Measurements from ENCODE around the gene FOXL3. TPM values are rescaled to one million over a fixed set of nuclear protein-coding genes. Genes with fewer than 3 reads are reported as not detected.
A peak's percentile ranks its signal among the peaks of the same experiment; 100 is the strongest.

The FOXL3 gene
- total and polyA plus RNA-seq, 11 donors: not detected

DNA sequence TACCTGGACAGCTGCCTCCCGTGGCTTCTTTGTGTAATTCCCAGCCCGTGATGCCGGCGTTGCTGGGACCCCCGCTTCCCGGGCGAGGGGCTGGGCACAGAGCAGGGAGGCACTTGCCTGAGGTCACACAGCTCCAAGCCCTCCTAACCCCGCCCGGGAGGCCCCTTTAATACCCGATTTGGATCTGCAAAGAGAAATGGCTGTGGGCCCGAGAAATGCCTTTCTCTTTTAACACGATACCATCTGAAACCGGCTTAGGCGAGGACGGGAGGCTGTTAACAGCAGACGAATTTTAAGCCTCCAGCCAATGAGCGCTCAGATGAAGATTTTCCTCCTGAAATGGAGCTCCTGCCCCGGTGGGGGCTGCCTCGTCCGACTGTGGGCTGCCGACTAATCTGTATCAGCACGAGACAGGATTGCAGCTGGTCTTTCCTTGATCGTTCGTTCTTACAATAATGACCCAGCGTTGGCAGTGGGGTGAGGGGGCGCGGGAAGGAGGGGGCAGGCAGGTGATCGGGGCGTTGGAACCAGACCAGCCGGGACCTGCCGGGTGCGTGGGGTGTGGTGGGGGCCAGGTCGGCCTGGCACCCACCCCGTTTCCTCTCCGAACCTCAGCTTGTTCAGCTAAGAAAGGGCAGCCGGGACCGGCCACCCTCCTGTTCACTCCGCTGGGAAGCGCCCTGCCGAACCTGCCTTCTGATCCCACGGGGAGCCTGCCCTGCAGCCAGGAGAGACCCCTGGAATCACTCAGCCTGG lies 36.2 kb upstream of the FOXL3 start:
- WGBS, 4 donors: 93 to 96% (median 94%) methylated on average over 31 to 41 of the region's 41 CpGs
- DNase-seq (peak in 1 of 5 donors; percentile 51), ATAC-seq (no peak)
- intact Hi-C loops (cut with DNase I): no loop called here
- H3K4me3 ChIP-seq: no peak overlapping the region
- H3K27ac ChIP-seq: no peak overlapping the region
- TF ChIP-seq POLR2A (IDR thresholded peaks at IDR 0.05) (no peak), CTCF (IDR thresholded peaks at IDR 0.05) (no peak)
- H3K9me3 ChIP-seq: no peaks in the 10 kb centered on the region
- no peaks in the 10 kb centered on the region for H3K4me1 ChIP-seq
- H3K36me3 ChIP-seq: peaks cover 0 to 81% (median 69%) of the 10 kb centered on the region in 9 donors
- H3K27me3 ChIP-seq: no peaks in the 10 kb centered on the region

- Histone ChIP-seq H3K4me1 (no peaks in the 10 kb centered on the region), H3K27me3 (no peaks in the 10 kb centered on the region), H3K36me3 (peaks cover 0 to 81% (median 67%) of the 10 kb centered on the region in 9 donors), H3K27ac (no peak overlapping the region), H3K4me3 (no peak overlapping the region), H3K9me3 (no peaks in the 10 kb centered on the region)
- ATAC-seq: no peak
- intact Hi-C loops (cut with DNase I): no loop called here
- TF ChIP-seq POLR2A (IDR thresholded peaks at IDR 0.05) (no peak), CTCF (IDR thresholded peaks at IDR 0.05) (no peak)
- DNase-seq: peak in 3 of 5 donors; percentile 5 to 25 (median 9)
- WGBS, 4 donors: 94 to 97% (median 96%) methylated on average over 31 of the region's 31 CpGs
These were observed 35.5 kb upstream of the FOXL3 start for GRCh38 chr7:254337-255037.

GRCh38 chr7:255038-255435 lies 34.9 kb upstream of the FOXL3 start:
- H3K27ac ChIP-seq: no peak overlapping the region
- TF ChIP-seq POLR2A (IDR thresholded peaks at IDR 0.05): no peak
- TF ChIP-seq CTCF (IDR thresholded peaks at IDR 0.05): no peak
- H3K36me3 ChIP-seq: peaks cover 0 to 81% (median 67%) of the 10 kb centered on the region in 9 donors
- DNase-seq (peak in 3 of 5 donors; percentile 5 to 30 (median 12)), ATAC-seq (no peak)
- H3K4me1 ChIP-seq: no peaks in the 10 kb centered on the region
- 92 to 97% (median 96%) methylated on average over 19 of the region's 19 CpGs for WGBS, 4 donors
- no peak overlapping the region for H3K4me3 ChIP-seq
- H3K9me3 ChIP-seq: no peaks in the 10 kb centered on the region
- no peaks in the 10 kb centered on the region for H3K27me3 ChIP-seq
- intact Hi-C loops (cut with DNase I): no loop called here

GRCh38 chr7:255721-256361 lies 34.1 kb upstream of the FOXL3 start:
- DNase-seq: peak in 3 of 5 donors; percentile 26 to 64 (median 28)
- 94 to 97% (median 96%) methylated on average over 41 to 44 of the region's 44 CpGs for whole genome bisulfite sequencing, 4 donors
- intact Hi-C loops (cut with DNase I): no loop called here
- no peak for TF ChIP-seq POLR2A (IDR thresholded peaks at IDR 0.05)
- Histone ChIP-seq H3K27ac (no peak overlapping the region), H3K4me1 (no peaks in the 10 kb centered on the region), H3K4me3 (no peak overlapping the region), H3K36me3 (peaks cover 0 to 81% (median 68%) of the 10 kb centered on the region in 9 donors), H3K27me3 (no peaks in the 10 kb centered on the region), H3K9me3 (no peaks in the 10 kb centered on the region)
- ATAC-seq: no peak
